SK-N-SH treated with all-trans-retinoic acid at 6 μM for 48 hours (cell line): ENCODE data around the gene PCBP1.

Experiments
- OSR1 ChIP-seq: fragments of 250-450 bp; sonication (Bioruptor Pico); IDR thresholded peaks from 2 replicates; pipeline ENCODE4 v1.8.0; 2022; ENCODE audit warnings: moderate library complexity, mild to moderate bottlenecking, inconsistent platforms
- RARB ChIP-seq: fragments of 250-450 bp; sonication (Bioruptor Pico); IDR thresholded peaks from 2 replicates; pipeline ENCODE4 v1.8.0; 2021; ENCODE audit warnings: mild to moderate bottlenecking, moderate library complexity
- SNAI2 ChIP-seq: fragments of 250-450 bp; sonication (Bioruptor Pico); IDR thresholded peaks from 2 replicates; pipeline ENCODE4 v1.5.0; 2020; ENCODE audit warnings: mild to moderate bottlenecking, moderate library complexity
- TCF4 ChIP-seq: fragments of 250-450 bp; sonication (Bioruptor Pico); IDR thresholded peaks from 2 replicates; pipeline ENCODE4 v1.8.0; 2021; ENCODE audit warnings: mild to moderate bottlenecking, moderate library complexity, borderline replicate concordance

- TF ChIP-seq RARB (no peak), TCF4 (no peak), SNAI2 (no peak), OSR1 (no peak)
Observed at GRCh38 chr2:70089983-70090525, 2.8 kb downstream of the PCBP1 start.
